ENCODE measurements around the gene TMEM248. TPM values are rescaled to one million over a fixed set of nuclear protein-coding genes. Genes with fewer than 3 reads are reported as not detected.

Gene TMEM248
- total RNA-seq (2021; ENCODE audit: unreplicated experiment) (59.3 TPM), Bru-seq, nascent RNA (percentile 80 among the genes with signal in this experiment), BruChase-seq, experiment 1, labeled RNA remaining after a 6-hour chase (percentile 93 among the genes with signal in this experiment), BruChase-seq, experiment 2, labeled RNA remaining after a 2-hour chase (percentile 87 among the genes with signal in this experiment)
- polyA plus RNA-seq (2012): 44.2 and 46.3 TPM in 2 replicates
- long read RNA-seq, full-length matches to known transcripts: 36 of 71 reads
- long read RNA-seq, partial matches to known transcripts: 33 of 71 reads
- long read RNA-seq, other reads (novel, unspliced or antisense): 2 of 71 reads

GRCh38 chr7:66920769-66921395, at the start of gene TMEM248:
Gene TMEM248 (plus strand): TSS chr7:66921225. CDS start chr7:66941866, 20,641 bp downstream.
- H3K36me3 ChIP-seq (ENCODE audit: control insufficient read depth in 1 of 2, insufficient read depth in 2 of 2, low read length in 2 of 2): no peaks in the 10 kb centered on the region
- peak within 1 kb of the TSS; percentile 64 for H3K27ac ChIP-seq (ENCODE audit: low read depth, low read length)
- peaks cover 0 to 26% of the 10 kb centered on the region in 2 experiments; a peak in 3 of 4 replicates for H3K4me1 ChIP-seq (ENCODE audit: control insufficient read depth in 1 of 2, insufficient read depth in 2 of 2, low read length in 2 of 2)
- H3K9ac ChIP-seq (ENCODE audit: low read length): peak within 1 kb of the TSS; percentile 95
- peaks cover 45% of the 10 kb centered on the region for H3K79me2 ChIP-seq (ENCODE audit: insufficient read depth, low read length)
- ChIA-PET CTCF (interaction anchor here (1.0 kb wide), 1 partner anchor 16 kb away, joined by 3 read pairs; no protein-coding TSS in a partner anchor), POLR2A (no interaction called here), RAD21 (ENCODE audit: low non-redundant PET in 1 of 2, low total read pairs in 2 of 2, uncharacterized antibody in 2 of 2, unreplicated experiment in 2 of 2) (interaction anchor here in 1 of 2 experiments (0.7 kb wide), 1 partner anchor 74 kb away, joined by 6 read pairs; the partner anchor contains the start of gene SBDS)
- DNase-seq (ENCODE audit: low read depth, low spot score) (peak; percentile 69), ATAC-seq (peak; percentile 92)
- H4K20me1 ChIP-seq (ENCODE audit: insufficient read depth): no peaks in the 10 kb centered on the region
- H3K4me3 ChIP-seq (replicated peaks in 1 of 2; ENCODE audit: low read depth in 1 of 2, low read length in 2 of 2): peak within 1 kb of the TSS; percentile 82 to 99
- intact Hi-C loops (cut with micrococcal nuclease): no loop called here
- no peaks in the 10 kb centered on the region for H3K27me3 ChIP-seq (ENCODE audit: insufficient read depth, low read length)
- BruUV-seq (replicated peaks): TSS peak; percentile 89
- H2AFZ ChIP-seq (ENCODE audit: low read depth, low read length, poor library complexity, severe bottlenecking): no peak within 1 kb of the TSS
- peak within 1 kb of the TSS; percentile 87 for H3K4me2 ChIP-seq (ENCODE audit: low read length)
- H3K9me3 ChIP-seq (ENCODE audit: control insufficient read depth in 1 of 2, insufficient read depth in 1 of 2, low read depth in 1 of 2, low read length in 2 of 2): no peaks in the 10 kb centered on the region
- no peaks in the 10 kb centered on the region for H3K9me2 ChIP-seq (ENCODE audit: insufficient read depth)
- TF ChIP-seq ZFX (IDR thresholded peaks at IDR 0.05): peak; percentile 91
- TF ChIP-seq FOSL1 (IDR thresholded peaks at IDR 0.05; ENCODE audit: low read depth): no peak
- no peak for TF ChIP-seq CTCF (IDR thresholded peaks at IDR 0.05 in 2 of 3, conservative IDR thresholded peaks at IDR 0.05 in 1 of 3; ENCODE audit: borderline replicate concordance in 1 of 3, insufficient read depth in 1 of 3, low read depth in 2 of 3, low read length in 2 of 3)
- peak; percentile 77 for TF ChIP-seq YY1 (IDR thresholded peaks at IDR 0.05; ENCODE audit: extremely low read depth, insufficient replicate concordance, low read depth, low read length)
- TF ChIP-seq ATF3 (IDR thresholded peaks at IDR 0.05): no peak
- TF ChIP-seq ELF1 (IDR thresholded peaks at IDR 0.05; ENCODE audit: borderline replicate concordance, low read depth): peak; percentile 98
- TF ChIP-seq TCF7L2 (IDR thresholded peaks at IDR 0.05; ENCODE audit: borderline replicate concordance, extremely low read depth, insufficient read depth, insufficient read length): peak; percentile 64
- peak; percentile 87 for TF ChIP-seq POLR2AphosphoS5 (IDR thresholded peaks at IDR 0.05; ENCODE audit: low read depth, low read length)
- TF ChIP-seq ZNF274 (IDR thresholded peaks at IDR 0.05; ENCODE audit: low read depth, low read length): no peak
- no peak for TF ChIP-seq EZH2 (IDR thresholded peaks at IDR 0.05)
- peak; percentile 99 for TF ChIP-seq SIN3A (IDR thresholded peaks at IDR 0.05; ENCODE audit: low read depth)
- TF ChIP-seq EZH2phosphoT487 (IDR thresholded peaks at IDR 0.05; ENCODE audit: borderline replicate concordance): no peak
- TF ChIP-seq CEBPB (IDR thresholded peaks at IDR 0.05; ENCODE audit: low read depth): no peak
- peak; percentile 49; the same call in 1 of the 2 replicates for TF ChIP-seq EGR1 (IDR thresholded peaks at IDR 0.05; ENCODE audit: low read depth)
- peak; percentile 81 for TF ChIP-seq POLR2A (IDR thresholded peaks at IDR 0.05; ENCODE audit: borderline replicate concordance, extremely low read depth, insufficient read depth, insufficient read length)
- TF ChIP-seq ZBTB33 (IDR thresholded peaks at IDR 0.05; ENCODE audit: extremely low read depth, insufficient replicate concordance, low read length): peak; percentile 81
- TF ChIP-seq JUND (IDR thresholded peaks at IDR 0.05): no peak
- peak; percentile 99 for TF ChIP-seq MAX (IDR thresholded peaks at IDR 0.05)
- no peak for TF ChIP-seq RAD21 (IDR thresholded peaks at IDR 0.05; ENCODE audit: low read depth)
- TF ChIP-seq CBX3 (IDR thresholded peaks at IDR 0.05; ENCODE audit: low read depth): peak; percentile 89
- no peak; the same call in 1 of the 2 replicates for TF ChIP-seq SRF (IDR thresholded peaks at IDR 0.05; ENCODE audit: low read depth)
